GM18507 (cell line): ENCODE measurements around the gene SYT17.

Source experiments
- DNase-seq: peaks from one replicate; pipeline ENCODE4 v3.0.0; 2011; ENCODE audit warnings: low read depth; ENCODE audit not compliant: insufficient read length; ENCODE audit errors: extremely low spot score
- FAIRE-seq: peaks from 2 replicates; lab custom pipeline; 2011; peaks lifted over from hg19 to GRCh38; lab: Jason Lieb, UNC

The SYT17 gene

GRCh38 chr16:19287241-19287640 is 119.2 kb downstream of the SYT17 start:
- DNase-seq: no peak
- FAIRE-seq: no peak

GRCh38 chr16:19288872-19289799 is 121.1 kb downstream of the SYT17 start:
- FAIRE-seq (no peak), DNase-seq (no peak)

GRCh38 chr16:19289811-19290485 is 121.9 kb downstream of the SYT17 start:
- no peak for DNase-seq

GRCh38 chr16:19290860-19291259 is 122.8 kb downstream of the SYT17 start:
- no peak for DNase-seq
- FAIRE-seq: no peak

More at GRCh38 chr16:19289811-19290485, 121.9 kb downstream of the SYT17 start:
- no peak for FAIRE-seq

- DNase-seq (no peak), FAIRE-seq (no peak)
Observed at GRCh38 chr16:19291475-19291874, 123.4 kb downstream of the SYT17 start.

GRCh38 chr16:19292186-19292585 is 124.1 kb downstream of the SYT17 start:
- DNase-seq (no peak), FAIRE-seq (no peak)

- DNase-seq (peak; percentile 30), FAIRE-seq (peak; percentile 85)
Observed at GRCh38 chr16:19294156-19294649, 126.2 kb downstream of the SYT17 start.

GRCh38 chr16:19295393-19295792 is 127.4 kb downstream of the SYT17 start:
- FAIRE-seq: no peak
- DNase-seq: no peak

GRCh38 chr16:19297454-19297853 is 129.4 kb downstream of the SYT17 start:
- FAIRE-seq: no peak
- no peak for DNase-seq

- DNase-seq (no peak), FAIRE-seq (no peak)
Observed at GRCh38 chr16:19299565-19299964, 131.5 kb downstream of the SYT17 start.

- DNase-seq (no peak), FAIRE-seq (no peak)
Observed at GRCh38 chr16:19301931-19302330, 133.9 kb downstream of the SYT17 start.

GRCh38 chr16:19304750-19305149 is 136.7 kb downstream of the SYT17 start:
- FAIRE-seq (no peak), DNase-seq (no peak)

- FAIRE-seq (no peak), DNase-seq (no peak)
Observed at GRCh38 chr16:19305443-19305842, 137.4 kb downstream of the SYT17 start.

- no peak for FAIRE-seq
- DNase-seq: no peak
Observed at GRCh38 chr16:19307587-19308241, 139.7 kb downstream of the SYT17 start.

- DNase-seq (no peak), FAIRE-seq (no peak)
Observed at GRCh38 chr16:19308392-19308791, 140.4 kb downstream of the SYT17 start.

GRCh38 chr16:19309178-19309577 is 141.1 kb downstream of the SYT17 start:
- DNase-seq (no peak), FAIRE-seq (no peak)

GRCh38 chr16:19314718-19315425 is 146.8 kb downstream of the SYT17 start:
- no peak for DNase-seq
- FAIRE-seq: no peak

GRCh38 chr16:19315889-19316433 is 147.9 kb downstream of the SYT17 start:
- DNase-seq: no peak
- no peak for FAIRE-seq

GRCh38 chr16:19316846-19317245 is 148.8 kb downstream of the SYT17 start:
- DNase-seq (no peak), FAIRE-seq (no peak)
